Subcutaneous adipose tissue (tissue), 4 donors: ENCODE results near the gene HSF5. TPM values are rescaled to one million over a fixed set of nuclear protein-coding genes. Genes with fewer than 3 reads are reported as not detected.

Experiments used
- CTCF ChIP-seq: fragments of 450-650 bp; IDR thresholded peaks from one replicate; pipeline ENCODE4 v1.5.1; 2016; ENCODE audit warnings: low read depth, mild to moderate bottlenecking, control low read depth, antibody characterized with exemption, moderate library complexity
- total RNA-seq, 4 donors: library from RNA; depleted of rRNA; stranded (reverse); fragments of >200 nt; gene quantifications; one replicate each; pipeline ENCODE4 v1.1.0, GENCODE V29; 2016

HSF5 gene
- total RNA-seq, 4 donors from 2014 or later, result not detected

- TF ChIP-seq CTCF, result no peak
Observed at GRCh38 chr17:58382872-58383242, 105.4 kb downstream of the HSF5 start.

- no peak for TF ChIP-seq CTCF
Observed at GRCh38 chr17:58382108-58382871, 105.9 kb downstream of the HSF5 start.

DNA sequence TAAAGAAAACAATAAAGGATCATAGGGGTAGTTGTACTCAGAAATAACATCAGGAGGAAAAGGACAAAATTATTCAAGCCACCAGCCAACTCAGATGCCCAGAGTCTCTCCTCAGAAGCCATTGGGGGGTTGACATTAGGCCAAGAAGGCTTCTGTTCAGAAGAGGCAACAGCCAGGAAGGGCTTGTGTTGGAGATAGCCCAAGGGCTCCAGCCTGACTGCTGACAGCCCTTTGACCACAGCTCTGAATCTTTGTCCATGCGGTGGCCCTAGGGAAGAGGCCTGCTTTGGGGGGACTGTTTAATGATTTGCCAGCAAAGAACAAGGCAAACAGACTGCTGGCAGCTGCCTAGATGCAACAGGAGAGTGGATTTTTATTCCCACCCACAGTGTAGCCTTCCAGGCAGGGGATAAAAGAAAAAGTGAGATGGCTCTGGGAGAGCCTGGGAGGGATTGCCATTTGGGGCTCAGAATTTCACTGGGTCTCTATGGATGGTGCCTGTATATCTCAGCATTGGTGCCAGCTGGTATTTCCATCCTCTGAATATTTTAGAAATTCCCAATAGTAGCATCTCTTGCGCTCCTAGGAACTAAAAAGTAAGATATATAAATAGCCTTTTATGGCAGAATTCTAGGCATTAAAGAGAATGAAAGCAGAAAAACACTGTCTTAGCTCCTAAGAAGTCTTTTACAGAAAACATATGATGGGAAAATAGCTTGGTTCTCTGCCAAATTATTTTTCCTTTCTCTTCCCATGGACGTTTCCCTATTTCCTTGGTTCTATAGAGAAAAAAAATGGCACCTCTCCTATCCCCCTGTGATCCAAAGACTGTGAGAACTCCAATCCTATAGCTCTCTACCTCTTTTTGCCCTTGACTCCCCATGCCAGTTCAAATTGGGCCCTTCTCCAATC, 106.8 kb downstream of the HSF5 start:
- no peak for TF ChIP-seq CTCF

GRCh38 chr17:58380207-58381123, 107.7 kb downstream of the HSF5 start:
- TF ChIP-seq CTCF, result no peak

GRCh38 chr17:58379511-58379824, 108.7 kb downstream of the HSF5 start:
- no peak for TF ChIP-seq CTCF

DNA sequence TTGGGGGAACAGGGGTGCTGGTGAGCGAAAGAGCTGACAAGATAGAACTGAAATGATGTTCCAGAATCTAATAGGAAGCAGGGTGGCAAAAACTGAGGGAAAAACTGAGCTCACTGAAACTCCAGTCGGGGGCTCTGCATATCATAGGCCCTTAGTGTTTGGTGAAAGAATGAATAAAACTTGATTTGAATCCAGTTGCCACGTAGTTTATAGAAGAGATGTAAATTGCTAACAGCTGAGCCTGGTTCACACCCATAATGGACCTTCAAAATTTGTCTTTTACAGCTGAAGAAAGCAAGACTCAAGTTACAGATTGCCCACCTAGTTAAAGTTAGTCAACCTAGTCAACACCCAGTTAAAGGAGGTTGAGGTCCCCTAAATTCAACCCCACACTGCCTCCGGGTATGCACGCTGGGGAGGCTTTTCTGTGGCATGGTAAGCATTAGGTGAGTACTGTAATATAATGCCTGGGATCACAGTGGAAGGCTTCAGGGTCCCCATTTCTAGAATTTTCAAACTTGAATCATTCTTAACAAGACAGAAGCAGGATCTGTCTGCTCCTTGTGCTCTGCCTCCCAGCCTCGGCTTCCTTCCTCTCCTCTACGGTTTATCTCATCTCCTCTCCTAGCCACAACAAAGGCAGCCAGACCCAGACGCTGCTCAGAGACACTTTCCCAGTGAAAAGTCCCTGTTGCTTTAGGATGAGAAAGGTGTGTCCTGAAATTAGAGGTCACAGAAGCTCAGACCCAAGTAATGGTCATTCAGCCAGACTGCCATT, 109.3 kb downstream of the HSF5 start:
- no peak for TF ChIP-seq CTCF
